ENCODE measurements around the gene MDGA2.
A peak's percentile ranks its signal among the peaks of the same experiment; 100 is the strongest.

The MDGA2 gene

GRCh38 chr14:47619392-47619791, 56.0 kb downstream of the MDGA2 start:
- DNase-seq = no peak

GRCh38 chr14:47606566-47606965, 68.8 kb downstream of the MDGA2 start:
- no peak for DNase-seq

- no peak for DNase-seq
Observed at GRCh38 chr14:47596860-47597259, 78.5 kb downstream of the MDGA2 start.

GRCh38 chr14:47596232-47596631, 79.2 kb downstream of the MDGA2 start:
- no peak for DNase-seq

GRCh38 chr14:47595552-47595951, 79.9 kb downstream of the MDGA2 start:
- no peak for DNase-seq

GRCh38 chr14:47590767-47591495, 84.5 kb downstream of the MDGA2 start:
- no peak for DNase-seq

- DNase-seq = no peak
Observed at GRCh38 chr14:47585447-47585846, 90.0 kb downstream of the MDGA2 start.

GRCh38 chr14:47567273-47567672, 108.1 kb downstream of the MDGA2 start:
- no peak for DNase-seq

GRCh38 chr14:47557894-47558293, 117.5 kb downstream of the MDGA2 start:
- DNase-seq = no peak

GRCh38 chr14:47555333-47555732, 120.1 kb downstream of the MDGA2 start:
- no peak for DNase-seq

GRCh38 chr14:47549886-47550285, 125.5 kb downstream of the MDGA2 start:
- no peak for DNase-seq

GRCh38 chr14:47543459-47543858, 131.9 kb downstream of the MDGA2 start:
- no peak for DNase-seq

- DNase-seq = no peak
Observed at GRCh38 chr14:47541662-47542061, 133.7 kb downstream of the MDGA2 start.

GRCh38 chr14:47539031-47539461, 136.4 kb downstream of the MDGA2 start:
- peak; percentile 1 for DNase-seq

- DNase-seq = no peak
Observed at GRCh38 chr14:47536341-47536740, 139.1 kb downstream of the MDGA2 start.

- DNase-seq = no peak
Observed at GRCh38 chr14:47526591-47527244, 148.7 kb downstream of the MDGA2 start.

GRCh38 chr14:47524524-47524923, 150.9 kb downstream of the MDGA2 start:
- no peak for DNase-seq

- no peak for DNase-seq
Observed at GRCh38 chr14:47520382-47520781, 155.0 kb downstream of the MDGA2 start.

GRCh38 chr14:47511829-47512228, 163.6 kb downstream of the MDGA2 start:
- no peak for DNase-seq

GRCh38 chr14:47509957-47510356, 165.4 kb downstream of the MDGA2 start:
- no peak for DNase-seq

GRCh38 chr14:47507861-47508260, 167.5 kb downstream of the MDGA2 start:
- DNase-seq = no peak

GRCh38 chr14:47500369-47500768, 175.0 kb downstream of the MDGA2 start:
- DNase-seq = no peak

GRCh38 chr14:47490766-47491165, 184.6 kb downstream of the MDGA2 start:
- no peak for DNase-seq

- DNase-seq = no peak
Observed at GRCh38 chr14:47490353-47490752, 185.1 kb downstream of the MDGA2 start.

- DNase-seq = no peak
Observed at GRCh38 chr14:47485421-47485820, 190.0 kb downstream of the MDGA2 start.

Data from NCI-H345 (cell line).